KG1 (cell line): Measurements from ENCODE around the gene ADAM33.

ENCODE experiments used
- DNase-seq: peaks from one replicate; lab custom pipeline; 2025; lab: John Stamatoyannopoulos, UW

ADAM33 gene

GRCh38 chr20:3687655-3688054 lies 5.8 kb upstream of the ADAM33 start:
- DNase-seq, result no peak

- DNase-seq, result no peak
These were observed 5.1 kb upstream of the ADAM33 start for GRCh38 chr20:3686867-3687321.

GRCh38 chr20:3686421-3686820 lies 4.6 kb upstream of the ADAM33 start:
- no peak for DNase-seq

GRCh38 chr20:3685341-3685740 lies 3.5 kb upstream of the ADAM33 start:
- no peak for DNase-seq

- no peak for DNase-seq
These were observed 369 bp downstream of the ADAM33 start for GRCh38 chr20:3681352-3681930.

- no peak for DNase-seq
These were observed 984 bp downstream of the ADAM33 start for GRCh38 chr20:3680701-3681351.

- DNase-seq, result no peak
These were observed 1.8 kb downstream of the ADAM33 start for GRCh38 chr20:3679749-3680700.

GRCh38 chr20:3678856-3679720 lies 2.7 kb downstream of the ADAM33 start:
- DNase-seq, result no peak

GRCh38 chr20:3678198-3678597 lies 3.6 kb downstream of the ADAM33 start:
- DNase-seq, result no peak

- no peak for DNase-seq
These were observed 4.1 kb downstream of the ADAM33 start for GRCh38 chr20:3677733-3678132.

- DNase-seq, result no peak
These were observed 6.6 kb downstream of the ADAM33 start for GRCh38 chr20:3674995-3675900.

GRCh38 chr20:3674447-3674846 lies 7.4 kb downstream of the ADAM33 start:
- no peak for DNase-seq

- no peak for DNase-seq
These were observed 8.4 kb downstream of the ADAM33 start for GRCh38 chr20:3673221-3674070.

GRCh38 chr20:3672547-3673171 lies 9.2 kb downstream of the ADAM33 start:
- no peak for DNase-seq

- no peak for DNase-seq
These were observed 9.7 kb downstream of the ADAM33 start for GRCh38 chr20:3671986-3672546.

GRCh38 chr20:3670945-3671344 lies 10.9 kb downstream of the ADAM33 start:
- DNase-seq, result no peak

GRCh38 chr20:3670511-3670910 lies 11.3 kb downstream of the ADAM33 start:
- DNase-seq, result no peak

GRCh38 chr20:3669710-3670367 lies 12.0 kb downstream of the ADAM33 start:
- no peak for DNase-seq
